ENCODE data around the gene PRKX. TPM values are rescaled to one million over a fixed set of nuclear protein-coding genes. Genes with fewer than 3 reads are reported as not detected.
"Not testable (repeated sequence)": the region's sequence is repeated elsewhere in the genome, so short reads cannot be mapped to it uniquely, and the experiment has no call there.

The PRKX gene
- total and polyA plus RNA-seq, 8 donors: 2.5 to 20.7 (median 5.7) TPM

DNA sequence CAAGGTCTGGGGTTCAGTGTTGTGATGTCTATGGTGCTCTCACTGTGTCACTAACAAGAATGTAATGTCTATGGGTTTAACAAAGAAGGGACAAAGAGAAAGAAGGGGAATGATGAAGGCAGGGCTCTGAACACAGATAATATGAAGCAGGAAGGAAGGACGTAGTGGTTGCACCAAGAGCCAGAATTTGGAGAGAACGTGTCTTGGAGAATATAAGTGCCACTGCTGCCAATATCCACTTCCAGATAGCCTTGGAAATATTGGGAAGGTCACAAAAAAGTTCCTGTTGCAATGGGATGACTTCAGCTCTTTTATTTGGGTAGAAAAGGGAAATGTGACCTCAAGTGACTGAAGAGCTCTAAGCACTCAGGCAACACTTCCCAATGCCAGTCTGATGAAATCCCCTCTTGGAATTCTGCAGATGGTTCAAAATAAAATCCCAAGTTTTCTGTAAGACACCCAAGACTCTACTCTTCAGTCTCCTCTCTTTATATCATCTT is 131.8 kb downstream of the PRKX start:
- H3K36me3 ChIP-seq: no peaks in the 10 kb centered on the region
- H3K4me1 ChIP-seq: no peaks in the 10 kb centered on the region
- 59 to 65% methylated on average over 2 of the region's 2 CpGs for WGBS, 2 donors
- ATAC-seq (no peak), FAIRE-seq (no peak), DNase-seq (no peak)
- no peak overlapping the region for H3K27ac ChIP-seq
- no peaks in the 10 kb centered on the region for H3K9me3 ChIP-seq
- TF ChIP-seq, protein P1, sequence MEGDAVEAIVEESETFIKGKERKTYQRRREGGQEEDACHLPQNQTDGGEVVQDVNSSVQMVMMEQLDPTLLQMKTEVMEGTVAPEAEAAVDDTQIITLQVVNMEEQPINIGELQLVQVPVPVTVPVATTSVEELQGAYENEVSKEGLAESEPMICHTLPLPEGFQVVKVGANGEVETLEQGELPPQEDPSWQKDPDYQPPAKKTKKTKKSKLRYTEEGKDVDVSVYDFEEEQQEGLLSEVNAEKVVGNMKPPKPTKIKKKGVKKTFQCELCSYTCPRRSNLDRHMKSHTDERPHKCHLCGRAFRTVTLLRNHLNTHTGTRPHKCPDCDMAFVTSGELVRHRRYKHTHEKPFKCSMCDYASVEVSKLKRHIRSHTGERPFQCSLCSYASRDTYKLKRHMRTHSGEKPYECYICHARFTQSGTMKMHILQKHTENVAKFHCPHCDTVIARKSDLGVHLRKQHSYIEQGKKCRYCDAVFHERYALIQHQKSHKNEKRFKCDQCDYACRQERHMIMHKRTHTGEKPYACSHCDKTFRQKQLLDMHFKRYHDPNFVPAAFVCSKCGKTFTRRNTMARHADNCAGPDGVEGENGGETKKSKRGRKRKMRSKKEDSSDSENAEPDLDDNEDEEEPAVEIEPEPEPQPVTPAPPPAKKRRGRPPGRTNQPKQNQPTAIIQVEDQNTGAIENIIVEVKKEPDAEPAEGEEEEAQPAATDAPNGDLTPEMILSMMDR (IDR thresholded peaks at IDR 0.05): no peak
- no peak overlapping the region for H3K4me3 ChIP-seq
- H3K27me3 ChIP-seq: no peaks in the 10 kb centered on the region
- intact Hi-C loops (cut with DNase I): no loop called here

- no peak for DNase-seq
- 71 to 94% methylated on average over 1 of the region's 1 CpG for WGBS, 2 donors
- H3K9me3 ChIP-seq: no peaks in the 10 kb centered on the region
- no peak for FAIRE-seq
- H3K36me3 ChIP-seq: no peaks in the 10 kb centered on the region
- no peaks in the 10 kb centered on the region for H3K4me1 ChIP-seq
- TF ChIP-seq, protein P1 (IDR thresholded peaks at IDR 0.05): no peak
- ATAC-seq: no peak
- no peaks in the 10 kb centered on the region for H3K27me3 ChIP-seq
- H3K4me3 ChIP-seq: no peak overlapping the region
- intact Hi-C loops (cut with DNase I): no loop called here
- H3K27ac ChIP-seq: no peak overlapping the region
Measured at GRCh38 chrX:3577551-3577950, 135.9 kb downstream of the PRKX start.

DNA sequence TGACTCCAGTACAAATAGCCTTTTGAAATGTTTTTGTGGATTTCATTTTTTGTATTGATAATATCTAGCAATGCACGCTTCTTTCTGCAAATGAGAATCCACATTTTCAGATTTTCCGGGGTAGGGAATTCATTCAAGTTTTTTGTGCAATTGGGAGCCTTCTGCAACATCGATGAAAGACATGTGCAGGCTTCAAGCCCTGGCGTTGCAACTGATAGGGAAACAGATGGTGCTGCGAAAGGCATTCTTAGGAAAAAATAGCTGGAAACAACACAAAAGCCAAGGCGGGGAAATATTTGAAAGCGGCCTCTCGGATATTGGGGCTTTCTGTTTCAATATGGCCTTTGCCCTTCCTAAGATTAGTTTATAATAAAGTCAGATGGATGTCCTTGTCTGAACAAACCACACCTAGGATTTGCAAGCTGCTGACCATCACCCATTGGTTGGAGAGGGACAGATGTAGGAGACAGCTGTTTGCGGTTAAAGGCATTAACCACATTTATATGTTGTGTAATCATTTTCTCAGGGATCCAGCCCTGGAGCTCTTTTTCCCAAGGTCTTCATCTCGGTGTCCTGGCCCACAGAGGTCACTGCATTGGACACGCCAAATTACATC is 136.5 kb downstream of the PRKX start:
- no peak for DNase-seq
- 77 to 78% methylated on average over 11 of the region's 11 CpGs for WGBS, 2 donors
- TF ChIP-seq, protein P1 (IDR thresholded peaks at IDR 0.05): no peak
- intact Hi-C loops (cut with DNase I): no loop called here
- H3K4me1 ChIP-seq: no peaks in the 10 kb centered on the region
- no peak for FAIRE-seq
- no peaks in the 10 kb centered on the region for H3K36me3 ChIP-seq
- no peak for ATAC-seq
- no peak overlapping the region for H3K27ac ChIP-seq
- H3K9me3 ChIP-seq: no peaks in the 10 kb centered on the region
- H3K27me3 ChIP-seq: no peaks in the 10 kb centered on the region
- no peak overlapping the region for H3K4me3 ChIP-seq

DNA sequence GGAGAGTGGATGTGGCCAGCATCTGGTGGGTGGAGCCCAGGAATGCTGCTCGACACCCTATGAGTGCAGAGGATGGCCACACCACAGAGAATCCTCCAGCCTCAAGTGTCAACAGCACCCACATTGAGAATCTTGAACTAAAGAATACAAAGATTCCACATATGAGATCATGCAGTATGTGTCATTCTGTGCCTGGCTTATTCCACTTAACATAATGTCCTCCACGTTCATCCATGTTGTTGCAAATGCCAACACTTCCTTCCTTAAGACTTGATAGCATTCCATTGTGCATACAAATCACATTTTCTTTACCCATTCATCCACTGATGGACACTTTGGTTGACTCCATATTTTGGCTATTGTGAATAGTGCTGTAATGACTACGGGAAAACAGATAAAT is 145.8 kb downstream of the PRKX start:
- H3K36me3 ChIP-seq: no peaks in the 10 kb centered on the region
- intact Hi-C loops (cut with DNase I): no loop called here
- no peak overlapping the region for H3K27ac ChIP-seq
- WGBS, 2 donors: 61 to 79% methylated on average over 3 of the region's 3 CpGs
- FAIRE-seq (no peak), ATAC-seq (no peak), DNase-seq (no peak)
- no peak overlapping the region for H3K4me3 ChIP-seq
- TF ChIP-seq, protein P1 (IDR thresholded peaks at IDR 0.05): no peak
- no peaks in the 10 kb centered on the region for H3K9me3 ChIP-seq
- H3K4me1 ChIP-seq: no peaks in the 10 kb centered on the region
- H3K27me3 ChIP-seq: no peaks in the 10 kb centered on the region

GRCh38 chrX:3563451-3563850 is 150.0 kb downstream of the PRKX start:
- WGBS, 2 donors: 87 to 92% methylated on average over 4 of the region's 4 CpGs
- no peaks in the 10 kb centered on the region for H3K36me3 ChIP-seq
- no peaks in the 10 kb centered on the region for H3K4me1 ChIP-seq
- H3K27me3 ChIP-seq: no peaks in the 10 kb centered on the region
- ATAC-seq (no peak), FAIRE-seq (no peak), DNase-seq (no peak)
- TF ChIP-seq, protein P1 (IDR thresholded peaks at IDR 0.05): no peak
- no peak overlapping the region for H3K27ac ChIP-seq
- H3K4me3 ChIP-seq: no peak overlapping the region
- intact Hi-C loops (cut with DNase I): no loop called here
- no peaks in the 10 kb centered on the region for H3K9me3 ChIP-seq

DNA sequence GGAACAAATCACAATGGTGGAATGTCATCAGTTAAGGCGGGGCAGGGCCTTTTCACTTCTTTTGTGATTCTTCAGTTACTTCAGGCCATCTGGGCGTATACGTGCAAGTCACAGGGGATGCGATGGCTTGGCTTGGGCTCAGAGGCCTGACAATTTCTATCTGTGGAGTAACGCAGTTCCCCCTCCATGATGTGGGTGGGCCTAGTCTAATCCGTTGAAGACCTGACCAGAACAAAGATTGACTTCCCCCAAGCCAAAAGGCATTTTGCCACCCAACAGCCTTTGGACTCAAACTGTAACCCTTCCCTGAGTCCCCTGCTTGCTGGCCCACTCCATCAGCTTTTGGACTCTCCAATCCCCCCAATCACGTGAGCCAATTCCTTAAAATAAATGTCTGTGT is 153.4 kb downstream of the PRKX start:
- DNase-seq; H3K27ac ChIP-seq; H3K27me3 ChIP-seq; H3K9me3 ChIP-seq; H3K36me3 ChIP-seq; H3K4me3 ChIP-seq; ATAC-seq; intact Hi-C loops (cut with DNase I); H3K4me1 ChIP-seq; FAIRE-seq: not testable (repeated sequence)
- 83 to 84% methylated on average over 6 of the region's 7 CpGs for WGBS, 2 donors
